Peyer's patch (tissue), 4 donors: ENCODE measurements around the gene CISD3.

Experiments
- POLR2A ChIP-seq, 2 donors: fragments of 450-650 bp; IDR thresholded peaks; one replicate each; pipeline ENCODE4 v1.5.1; 2017; ENCODE audit warnings: antibody characterized with exemption in 2 of 2, mild to moderate bottlenecking in 2 of 2, moderate library complexity in 2 of 2
- TF ChIP-seq, protein P1 (sequence below), 6 experiments: fragments of 450-650 bp in 4 of 6; fragments of 200-600 bp in 2 of 6; sonication (generic) in 1 of 6; IDR thresholded peaks; one replicate each; pipeline ENCODE4 v1.5.1; 2017 to 2019; ENCODE audit warnings: antibody characterized with exemption in 6 of 6, mild to moderate bottlenecking in 3 of 6, moderate library complexity in 1 of 6

DNA sequence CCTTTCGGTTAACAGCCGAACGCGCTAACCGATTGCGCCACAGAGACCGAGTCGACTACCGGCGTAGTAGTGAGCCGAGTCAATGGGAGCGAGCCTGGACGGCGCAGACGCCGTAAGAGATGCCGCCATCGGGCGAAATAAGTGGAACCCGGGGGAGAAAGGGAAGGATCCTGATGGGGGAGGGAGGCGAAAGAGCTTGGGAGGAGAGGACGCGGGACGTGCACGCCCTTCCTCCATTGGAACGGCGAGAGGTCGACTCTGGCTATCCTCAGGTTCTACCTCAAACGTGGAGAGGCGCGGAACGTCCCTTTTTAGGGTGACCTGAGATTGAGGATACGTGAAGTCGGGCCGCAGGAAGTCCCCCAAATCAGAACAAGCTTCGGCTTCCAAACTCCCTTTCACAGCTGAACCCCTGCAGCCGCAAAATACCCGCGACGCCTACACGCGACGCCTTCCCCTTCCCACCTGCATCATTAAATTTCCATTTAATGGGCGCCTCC lies 21.7 kb downstream of the CISD3 start:
- TF ChIP-seq, protein P1, sequence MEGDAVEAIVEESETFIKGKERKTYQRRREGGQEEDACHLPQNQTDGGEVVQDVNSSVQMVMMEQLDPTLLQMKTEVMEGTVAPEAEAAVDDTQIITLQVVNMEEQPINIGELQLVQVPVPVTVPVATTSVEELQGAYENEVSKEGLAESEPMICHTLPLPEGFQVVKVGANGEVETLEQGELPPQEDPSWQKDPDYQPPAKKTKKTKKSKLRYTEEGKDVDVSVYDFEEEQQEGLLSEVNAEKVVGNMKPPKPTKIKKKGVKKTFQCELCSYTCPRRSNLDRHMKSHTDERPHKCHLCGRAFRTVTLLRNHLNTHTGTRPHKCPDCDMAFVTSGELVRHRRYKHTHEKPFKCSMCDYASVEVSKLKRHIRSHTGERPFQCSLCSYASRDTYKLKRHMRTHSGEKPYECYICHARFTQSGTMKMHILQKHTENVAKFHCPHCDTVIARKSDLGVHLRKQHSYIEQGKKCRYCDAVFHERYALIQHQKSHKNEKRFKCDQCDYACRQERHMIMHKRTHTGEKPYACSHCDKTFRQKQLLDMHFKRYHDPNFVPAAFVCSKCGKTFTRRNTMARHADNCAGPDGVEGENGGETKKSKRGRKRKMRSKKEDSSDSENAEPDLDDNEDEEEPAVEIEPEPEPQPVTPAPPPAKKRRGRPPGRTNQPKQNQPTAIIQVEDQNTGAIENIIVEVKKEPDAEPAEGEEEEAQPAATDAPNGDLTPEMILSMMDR (IDR thresholded peaks at IDR 0.05), result no peak
- no peak for TF ChIP-seq POLR2A (IDR thresholded peaks at IDR 0.05)
